ENCODE data around the gene LANCL1. TPM values are rescaled to one million over a fixed set of nuclear protein-coding genes. Genes with fewer than 3 reads are reported as not detected.

The LANCL1 gene
- polyA plus RNA-seq, 1 of the 3 experiments (the other 2 are of a cell fraction) = 34.3 TPM

DNA sequence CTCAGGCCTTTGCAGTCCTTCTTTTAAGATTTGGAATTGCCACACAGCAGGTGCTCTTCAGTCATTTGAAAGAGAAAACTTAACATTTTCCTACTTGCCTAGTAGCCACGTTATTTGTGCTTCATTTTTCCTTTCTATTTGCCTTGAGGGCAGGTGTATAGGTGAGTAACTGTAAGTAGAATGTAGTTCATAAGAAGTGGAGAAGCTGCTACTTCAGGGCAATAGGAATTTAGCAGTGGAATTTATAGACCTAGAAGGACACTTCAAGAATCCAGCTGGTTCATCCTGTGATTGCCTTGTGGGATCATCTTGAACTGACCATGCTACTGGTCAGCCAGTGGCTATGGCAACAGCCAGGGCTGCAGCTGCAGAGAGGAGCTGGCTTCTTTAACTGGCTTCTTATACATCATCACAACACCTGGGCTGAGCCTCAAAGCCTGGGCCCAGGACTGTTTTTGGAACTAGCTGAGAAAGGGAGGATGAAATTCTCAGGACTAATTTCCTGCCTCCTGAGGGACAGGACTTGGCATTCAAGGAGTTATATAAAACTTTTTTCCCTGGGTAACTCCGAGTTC, 5.1 kb upstream of the LANCL1 start:
- no peaks in the 10 kb centered on the region for H3F3A ChIP-seq (replicated peaks; ENCODE audit: insufficient read depth)
- DNase-seq = no peak
- H3K4me1 ChIP-seq (ENCODE audit: control insufficient read depth in 1 of 2, insufficient read depth in 2 of 2, low read depth in 1 of 2, low read length in 1 of 2) = peaks cover 0 to 2% of the 10 kb centered on the region in 2 experiments; a peak in 1 of 4 replicates
- H3K9me2 ChIP-seq = no peaks in the 10 kb centered on the region
- H3K27me3 ChIP-seq (ENCODE audit: insufficient read depth) = no peaks in the 10 kb centered on the region
- H2AFZ ChIP-seq (ENCODE audit: low read depth) = no peak overlapping the region
- WGBS (ENCODE audit: low lambda C conversion rate) = 18% methylated on average over 2 of the region's 2 CpGs
- no peak overlapping the region for H3K4me2 ChIP-seq
- no peaks in the 10 kb centered on the region for H4K20me1 ChIP-seq (ENCODE audit: insufficient read depth)
- no peaks in the 10 kb centered on the region for H3K36me3 ChIP-seq (replicated peaks in 1 of 2; ENCODE audit: control insufficient read depth in 1 of 2, insufficient read depth in 2 of 2, low read length in 1 of 2)
- TF ChIP-seq FOXM1 (IDR thresholded peaks at IDR 0.05; ENCODE audit: low read depth) (no peak), MEF2A (IDR thresholded peaks at IDR 0.05; ENCODE audit: borderline replicate concordance, low read depth) (no peak), NRF1 (IDR thresholded peaks at IDR 0.05; ENCODE audit: low read depth, low read length) (no peak), MXI1 (IDR thresholded peaks at IDR 0.05; ENCODE audit: low read depth, low read length) (no peak)
- TF ChIP-seq, protein P1, sequence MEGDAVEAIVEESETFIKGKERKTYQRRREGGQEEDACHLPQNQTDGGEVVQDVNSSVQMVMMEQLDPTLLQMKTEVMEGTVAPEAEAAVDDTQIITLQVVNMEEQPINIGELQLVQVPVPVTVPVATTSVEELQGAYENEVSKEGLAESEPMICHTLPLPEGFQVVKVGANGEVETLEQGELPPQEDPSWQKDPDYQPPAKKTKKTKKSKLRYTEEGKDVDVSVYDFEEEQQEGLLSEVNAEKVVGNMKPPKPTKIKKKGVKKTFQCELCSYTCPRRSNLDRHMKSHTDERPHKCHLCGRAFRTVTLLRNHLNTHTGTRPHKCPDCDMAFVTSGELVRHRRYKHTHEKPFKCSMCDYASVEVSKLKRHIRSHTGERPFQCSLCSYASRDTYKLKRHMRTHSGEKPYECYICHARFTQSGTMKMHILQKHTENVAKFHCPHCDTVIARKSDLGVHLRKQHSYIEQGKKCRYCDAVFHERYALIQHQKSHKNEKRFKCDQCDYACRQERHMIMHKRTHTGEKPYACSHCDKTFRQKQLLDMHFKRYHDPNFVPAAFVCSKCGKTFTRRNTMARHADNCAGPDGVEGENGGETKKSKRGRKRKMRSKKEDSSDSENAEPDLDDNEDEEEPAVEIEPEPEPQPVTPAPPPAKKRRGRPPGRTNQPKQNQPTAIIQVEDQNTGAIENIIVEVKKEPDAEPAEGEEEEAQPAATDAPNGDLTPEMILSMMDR (IDR thresholded peaks at IDR 0.05) = no peak
- TF ChIP-seq, protein P2, sequence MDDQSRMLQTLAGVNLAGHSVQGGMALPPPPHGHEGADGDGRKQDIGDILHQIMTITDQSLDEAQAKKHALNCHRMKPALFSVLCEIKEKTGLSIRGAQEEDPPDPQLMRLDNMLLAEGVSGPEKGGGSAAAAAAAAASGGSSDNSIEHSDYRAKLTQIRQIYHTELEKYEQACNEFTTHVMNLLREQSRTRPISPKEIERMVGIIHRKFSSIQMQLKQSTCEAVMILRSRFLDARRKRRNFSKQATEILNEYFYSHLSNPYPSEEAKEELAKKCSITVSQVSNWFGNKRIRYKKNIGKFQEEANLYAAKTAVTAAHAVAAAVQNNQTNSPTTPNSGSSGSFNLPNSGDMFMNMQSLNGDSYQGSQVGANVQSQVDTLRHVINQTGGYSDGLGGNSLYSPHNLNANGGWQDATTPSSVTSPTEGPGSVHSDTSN (IDR thresholded peaks at IDR 0.05) = no peak
- TF ChIP-seq, protein P3, sequence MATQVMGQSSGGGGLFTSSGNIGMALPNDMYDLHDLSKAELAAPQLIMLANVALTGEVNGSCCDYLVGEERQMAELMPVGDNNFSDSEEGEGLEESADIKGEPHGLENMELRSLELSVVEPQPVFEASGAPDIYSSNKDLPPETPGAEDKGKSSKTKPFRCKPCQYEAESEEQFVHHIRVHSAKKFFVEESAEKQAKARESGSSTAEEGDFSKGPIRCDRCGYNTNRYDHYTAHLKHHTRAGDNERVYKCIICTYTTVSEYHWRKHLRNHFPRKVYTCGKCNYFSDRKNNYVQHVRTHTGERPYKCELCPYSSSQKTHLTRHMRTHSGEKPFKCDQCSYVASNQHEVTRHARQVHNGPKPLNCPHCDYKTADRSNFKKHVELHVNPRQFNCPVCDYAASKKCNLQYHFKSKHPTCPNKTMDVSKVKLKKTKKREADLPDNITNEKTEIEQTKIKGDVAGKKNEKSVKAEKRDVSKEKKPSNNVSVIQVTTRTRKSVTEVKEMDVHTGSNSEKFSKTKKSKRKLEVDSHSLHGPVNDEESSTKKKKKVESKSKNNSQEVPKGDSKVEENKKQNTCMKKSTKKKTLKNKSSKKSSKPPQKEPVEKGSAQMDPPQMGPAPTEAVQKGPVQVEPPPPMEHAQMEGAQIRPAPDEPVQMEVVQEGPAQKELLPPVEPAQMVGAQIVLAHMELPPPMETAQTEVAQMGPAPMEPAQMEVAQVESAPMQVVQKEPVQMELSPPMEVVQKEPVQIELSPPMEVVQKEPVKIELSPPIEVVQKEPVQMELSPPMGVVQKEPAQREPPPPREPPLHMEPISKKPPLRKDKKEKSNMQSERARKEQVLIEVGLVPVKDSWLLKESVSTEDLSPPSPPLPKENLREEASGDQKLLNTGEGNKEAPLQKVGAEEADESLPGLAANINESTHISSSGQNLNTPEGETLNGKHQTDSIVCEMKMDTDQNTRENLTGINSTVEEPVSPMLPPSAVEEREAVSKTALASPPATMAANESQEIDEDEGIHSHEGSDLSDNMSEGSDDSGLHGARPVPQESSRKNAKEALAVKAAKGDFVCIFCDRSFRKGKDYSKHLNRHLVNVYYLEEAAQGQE (IDR thresholded peaks at IDR 0.05; ENCODE audit: low read depth, low read length) = no peak
- H3K9me3 ChIP-seq = no peaks in the 10 kb centered on the region
- H3K27ac ChIP-seq (ENCODE audit: low read depth in 2 of 2, low read length in 1 of 2) = no peak overlapping the region
- CTCF ChIA-PET = interaction anchor here (1.0 to 2.2 kb wide), 3 partner anchors 15 to 37 kb away, joined by 3 to 11 read pairs (median 3); no protein-coding TSS in a partner anchor
- H3K9ac ChIP-seq = no peak overlapping the region
- POLR2A ChIA-PET = no interaction called here
- no peak overlapping the region for H3K4me3 ChIP-seq (ENCODE audit: low read depth in 2 of 2, low read length in 1 of 2)
- no peaks in the 10 kb centered on the region for H3K79me2 ChIP-seq (ENCODE audit: insufficient read depth)

DNA sequence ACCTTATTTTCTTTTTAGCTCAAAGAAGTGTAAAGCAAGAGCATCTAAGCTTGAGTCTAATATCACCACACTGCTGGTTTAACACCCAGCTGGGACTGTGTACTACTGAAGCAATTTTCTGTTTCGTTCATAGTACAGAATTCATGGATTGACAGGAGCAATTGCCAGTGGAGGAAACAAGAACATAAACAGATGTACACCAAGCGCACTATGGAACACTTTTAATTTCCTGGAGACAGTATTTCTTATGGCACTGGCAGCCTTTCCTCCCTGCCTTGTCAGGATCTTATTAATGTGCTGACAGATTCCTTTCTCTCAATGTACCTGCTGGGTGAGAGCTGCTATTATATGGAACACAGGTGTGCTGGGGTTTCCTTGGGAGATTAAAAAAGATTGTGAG, 4.2 kb upstream of the LANCL1 start:
- Histone ChIP-seq H3K9ac (no peak overlapping the region), H3K9me3 (no peaks in the 10 kb centered on the region), H3K9me2 (no peaks in the 10 kb centered on the region), H3K79me2 (ENCODE audit: insufficient read depth) (peaks cover 2% of the 10 kb centered on the region), H3K4me2 (no peak overlapping the region), H3K27ac (ENCODE audit: low read depth in 2 of 2, low read length in 1 of 2) (no peak overlapping the region), H3K27me3 (ENCODE audit: insufficient read depth) (no peaks in the 10 kb centered on the region), H3K4me1 (ENCODE audit: control insufficient read depth in 1 of 2, insufficient read depth in 2 of 2, low read depth in 1 of 2, low read length in 1 of 2) (peaks cover 0 to 2% of the 10 kb centered on the region in 2 experiments; a peak in 1 of 4 replicates), H2AFZ (ENCODE audit: low read depth) (no peak overlapping the region), H3K36me3 (replicated peaks in 1 of 2; ENCODE audit: control insufficient read depth in 1 of 2, insufficient read depth in 2 of 2, low read length in 1 of 2) (no peaks in the 10 kb centered on the region), H4K20me1 (ENCODE audit: insufficient read depth) (no peaks in the 10 kb centered on the region), H3F3A (replicated peaks; ENCODE audit: insufficient read depth) (no peaks in the 10 kb centered on the region), H3K4me3 (ENCODE audit: low read depth in 2 of 2, low read length in 1 of 2) (no peak overlapping the region)
- CTCF ChIA-PET = interaction anchor here (1.0 to 2.2 kb wide), 3 partner anchors 16 to 94 kb away, joined by 3 to 11 read pairs (median 3); no protein-coding TSS in a partner anchor
- POLR2A ChIA-PET = no interaction called here
- no peak for DNase-seq
- no peak for TF ChIP-seq EZH2phosphoT487 (IDR thresholded peaks at IDR 0.05; ENCODE audit: borderline replicate concordance, low read depth)
- no peak for TF ChIP-seq EP300 (IDR thresholded peaks at IDR 0.05; ENCODE audit: borderline replicate concordance in 1 of 2, low read depth in 1 of 2, low read length in 1 of 2)
- TF ChIP-seq, protein P4, sequence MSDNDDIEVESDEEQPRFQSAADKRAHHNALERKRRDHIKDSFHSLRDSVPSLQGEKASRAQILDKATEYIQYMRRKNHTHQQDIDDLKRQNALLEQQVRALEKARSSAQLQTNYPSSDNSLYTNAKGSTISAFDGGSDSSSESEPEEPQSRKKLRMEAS (IDR thresholded peaks at IDR 0.05; ENCODE audit: low read depth) = no peak
- TF ChIP-seq FOXM1 (IDR thresholded peaks at IDR 0.05; ENCODE audit: low read depth) = no peak
- no peak for TF ChIP-seq GABPA (IDR thresholded peaks at IDR 0.05; ENCODE audit: low read depth)
- TF ChIP-seq, protein P5, sequence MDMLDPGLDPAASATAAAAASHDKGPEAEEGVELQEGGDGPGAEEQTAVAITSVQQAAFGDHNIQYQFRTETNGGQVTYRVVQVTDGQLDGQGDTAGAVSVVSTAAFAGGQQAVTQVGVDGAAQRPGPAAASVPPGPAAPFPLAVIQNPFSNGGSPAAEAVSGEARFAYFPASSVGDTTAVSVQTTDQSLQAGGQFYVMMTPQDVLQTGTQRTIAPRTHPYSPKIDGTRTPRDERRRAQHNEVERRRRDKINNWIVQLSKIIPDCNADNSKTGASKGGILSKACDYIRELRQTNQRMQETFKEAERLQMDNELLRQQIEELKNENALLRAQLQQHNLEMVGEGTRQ (IDR thresholded peaks at IDR 0.05; ENCODE audit: borderline replicate concordance, low read depth, low read length) = no peak
- 91% methylated on average over 2 of the region's 2 CpGs for WGBS (ENCODE audit: low lambda C conversion rate)

All from SK-N-SH (cell line).